A549 (cell line): ENCODE measurements around the gene KRTAP5-5. TPM values are rescaled to one million over a fixed set of nuclear protein-coding genes. Genes with fewer than 3 reads are reported as not detected.
A peak's percentile ranks its signal among the peaks of the same experiment; 100 is the strongest.
"Not testable (repeated sequence)": the region's sequence is repeated elsewhere in the genome, so short reads cannot be mapped to it uniquely, and the experiment has no call there.

Experiments used
- ATAC-seq, 2 experiments: fragments of 200-7000 bp in 1 of 2; fragments of >200 bp in 1 of 2; cut with Nextera tagmentation in 1 of 2; cut with Tn5 transposase in 1 of 2; 3 replicates each; pipeline versions ENCODE4 v1.8.0 to v1.9.1; 2018 to 2020; ENCODE audit warnings: mild to moderate bottlenecking in 1 of 2, moderate library complexity in 1 of 2
- CTCF ChIA-PET: fragments of 300-600 bp; sonication (Branson Sonifier 250); formaldehyde crosslinking; extraction: SDS; loops from one replicate; lab custom pipeline; 2021; ENCODE audit warnings: antibody characterized with exemption, inconsistent platforms; lab: Yijun Ruan, JAX
- POLR2A ChIA-PET: fragments of 350-600 bp; formaldehyde crosslinking; extraction: SDS; loops from one replicate; lab custom pipeline; 2021; ENCODE audit warnings: antibody characterized with exemption, inconsistent platforms; lab: Yijun Ruan, JAX
- DNase-seq, 2 experiments: peaks; one replicate each; pipeline versions ENCODE4 v3.0.0 to v3.0.0-alpha.2; 2011 to 2016; ENCODE audit warnings: low read depth in 1 of 2, low spot score in 1 of 2
- FAIRE-seq: peaks from 2 replicates; lab custom pipeline; 2011; peaks lifted over from hg19 to GRCh38; lab: Jason Lieb, UNC
- H3K27ac ChIP-seq, 2 experiments: fragments of >200 bp; sonication (Bioruptor Twin); formaldehyde crosslinking; 3 replicates each; pipeline ENCODE4 v1.5.1; 2016 to 2017
- H3K4me1 ChIP-seq: fragments of >200 bp; sonication (Bioruptor Twin); formaldehyde crosslinking; 3 replicates; pipeline ENCODE4 v1.6.1; 2016
- H3K4me2 ChIP-seq: fragments of >200 bp; sonication (Bioruptor Twin); formaldehyde crosslinking; 3 replicates; pipeline ENCODE4 v1.6.1; 2016
- H3K4me3 ChIP-seq: fragments of >200 bp; sonication (Bioruptor Twin); formaldehyde crosslinking; 3 replicates; pipeline ENCODE4 v1.5.1; 2016
- H3K9me3 ChIP-seq: fragments of >200 bp; sonication (Bioruptor Twin); formaldehyde crosslinking; 3 replicates; pipeline ENCODE4 v1.6.1; 2016
- BHLHE40 ChIP-seq: IDR thresholded peaks from 2 replicates; pipeline ENCODE4 v1.6.1; 2012; ENCODE audit warnings: low read depth, low read length, inconsistent platforms
- CEBPB ChIP-seq, 2 experiments: fragments of >200 bp in 1 of 2; sonication (Bioruptor Twin) in 1 of 2; formaldehyde crosslinking in 1 of 2; IDR thresholded peaks; 2 replicates each; pipeline ENCODE4 v1.6.1; 2012 to 2016
- CHD4 ChIP-seq: fragments of 200-600 bp; sonication (generic); IDR thresholded peaks from 2 replicates; pipeline ENCODE4 v1.6.1; 2016; ENCODE audit warnings: antibody characterized with exemption, mild to moderate bottlenecking, borderline replicate concordance
- EHF ChIP-seq: fragments of 250-450 bp; sonication (Bioruptor Pico); IDR thresholded peaks from 2 replicates; pipeline ENCODE4 v1.5.0; 2020; ENCODE audit warnings: mild to moderate bottlenecking
- FOSL2 ChIP-seq, 2 experiments: fragments of 450-650 bp in 1 of 2; fragments of >200 bp in 1 of 2; sonication (Bioruptor Twin) in 1 of 2; formaldehyde crosslinking; IDR thresholded peaks; 2 replicates each; pipeline versions ENCODE4 v1.5.0 to v1.6.1; 2016 to 2020; ENCODE audit warnings: mild to moderate bottlenecking in 1 of 2, moderate library complexity in 1 of 2
- GATA3 ChIP-seq: IDR thresholded peaks from 2 replicates; pipeline ENCODE4 v1.6.1; 2012; ENCODE audit warnings: borderline replicate concordance
- HMGXB4 ChIP-seq: fragments of 250-450 bp; sonication (Bioruptor Pico); IDR thresholded peaks from 2 replicates; pipeline ENCODE4 v1.5.0; 2021; ENCODE audit warnings: mild to moderate bottlenecking, moderate library complexity, borderline replicate concordance
- HOXA7 ChIP-seq: fragments of 250-450 bp; sonication (Bioruptor Pico); IDR thresholded peaks from 2 replicates; pipeline ENCODE4 v1.5.0; 2020; ENCODE audit warnings: mild to moderate bottlenecking, moderate library complexity
- JUNB ChIP-seq: fragments of >200 bp; sonication (Bioruptor Twin); formaldehyde crosslinking; IDR thresholded peaks from 2 replicates; pipeline ENCODE4 v1.6.1; 2016
- KDM5A ChIP-seq: fragments of 200-600 bp; sonication (generic); IDR thresholded peaks from 2 replicates; pipeline ENCODE4 v1.6.1; 2016; ENCODE audit warnings: antibody characterized with exemption, mild to moderate bottlenecking
- MAFK ChIP-seq: fragments of 450-650 bp; IDR thresholded peaks from 2 replicates; pipeline ENCODE4 v1.6.1; 2014; ENCODE audit not compliant: partially characterized antibody
- NFE2L2 ChIP-seq: fragments of 150-350 bp; conservative IDR thresholded peaks from 2 replicates; pipeline ENCODE4 v1.6.1; 2014; ENCODE audit warnings: low read length
- NPAS2 ChIP-seq: fragments of 250-450 bp; sonication (Bioruptor Pico); IDR thresholded peaks from 2 replicates; pipeline ENCODE4 v1.8.0; 2022; ENCODE audit warnings: mild to moderate bottlenecking, moderate library complexity, borderline replicate concordance
- PBX3 ChIP-seq: IDR thresholded peaks from 2 replicates; pipeline ENCODE4 v1.6.1; 2012
- PHF8 ChIP-seq: fragments of 200-600 bp; sonication (generic); IDR thresholded peaks from 2 replicates; pipeline ENCODE4 v1.6.1; 2016; ENCODE audit warnings: low read depth, mild to moderate bottlenecking, antibody characterized with exemption, moderate library complexity, borderline replicate concordance
- POLR2A ChIP-seq: IDR thresholded peaks from 2 replicates; pipeline ENCODE4 v1.6.1; 2012; ENCODE audit warnings: mild to moderate bottlenecking, low read length
- RFX5 ChIP-seq: fragments of 450-650 bp; IDR thresholded peaks from 2 replicates; pipeline ENCODE4 v1.7.1; 2014; ENCODE audit warnings: antibody characterized with exemption, mild to moderate bottlenecking, moderate library complexity
- SMC3 ChIP-seq: fragments of >200 bp; sonication (Bioruptor Twin); formaldehyde crosslinking; IDR thresholded peaks from 3 replicates; pipeline ENCODE4 v1.6.1; 2018; ENCODE audit warnings: inconsistent platforms
- SREBF2 ChIP-seq: fragments of 450-650 bp; IDR thresholded peaks from 2 replicates; pipeline ENCODE4 v1.6.1; 2014; ENCODE audit warnings: mild to moderate bottlenecking, moderate library complexity
- TFCP2L1 ChIP-seq: fragments of 250-450 bp; sonication (Bioruptor Pico); IDR thresholded peaks from 2 replicates; pipeline ENCODE4 v1.5.0; 2021; ENCODE audit warnings: mild to moderate bottlenecking
- TP53 ChIP-seq: fragments of 250-450 bp; sonication (Bioruptor Pico); IDR thresholded peaks from 2 replicates; pipeline ENCODE4 v1.5.0; 2021; ENCODE audit warnings: mild to moderate bottlenecking, moderate library complexity
- ZC3H11A ChIP-seq: fragments of 450-650 bp; IDR thresholded peaks from 2 replicates; pipeline ENCODE4 v1.6.1; 2014; ENCODE audit warnings: antibody characterized with exemption, mild to moderate bottlenecking
- WGBS: methylation state at CpG from one replicate; pipeline ENCODE4 v1.1.6; 2017; ENCODE audit errors: missing lambda C conversion rate; 5-methylcytosine and 5-hydroxymethylcytosine counted together
- polyA plus RNA-seq, 4 experiments: library from polyadenylated mRNA; depleted of rRNA in 3 of 4; stranded (reverse); fragments of >200 nt; fragmentation: RNase III in 1 of 4; extraction: RNeasy Plus Mini Kit Qiagen cat#74134 plus additional on column Dnase treatment in 1 of 4; gene quantifications; 2 replicates in 3 of 4; 3 replicates in 1 of 4; pipeline ENCODE4 v1.2.3, GENCODE V29; 2011 to 2017

Gene KRTAP5-5
- polyA plus RNA-seq, 2 of the 4 experiments (the other 2 are of a cell fraction), result not detected

GRCh38 chr11:1586699-1587098 lies 42.9 kb upstream of the KRTAP5-5 start:
- CTCF ChIA-PET, result interaction anchor here (0.7 to 2.5 kb wide), 5 partner anchors 9 to 107 kb away, joined by 3 to 17 read pairs (median 3); no protein-coding TSS in a partner anchor

GRCh38 chr11:1589191-1589963 lies 40.2 kb upstream of the KRTAP5-5 start:
- Histone ChIP-seq H3K4me1 (peaks cover 15% of the 10 kb centered on the region), H3K4me2 (peak overlapping the region; percentile 63)
- POLR2A ChIA-PET; H3K9me3 ChIP-seq; H3K4me3 ChIP-seq; TF ChIP-seq FOSL2 (IDR thresholded peaks at IDR 0.05): not testable (repeated sequence)
- 12% methylated on average over 7 of the region's 10 CpGs for WGBS
- CTCF ChIA-PET, result interaction anchor here (0.6 to 6.0 kb wide), 9 partner anchors 9 to 716 kb away, joined by 3 to 33 read pairs (median 3); no protein-coding TSS in a partner anchor
- peak; percentile 57 to 64 for DNase-seq
- peak; percentile 18 to 52; a peak in 1 of 4 replicates for TF ChIP-seq CEBPB (IDR thresholded peaks at IDR 0.05)
- 0 out of 2 replicates have a peak, but pooled peaks have one; percentile 12 for TF ChIP-seq FOSL2 (CRISPR knock-in tag; IDR thresholded peaks at IDR 0.05)
- TF ChIP-seq, all 56 proteins: peak for 2; not testable (repeated sequence) for 54
- ATAC-seq, result peak; percentile 87 to 93
- not testable (repeated sequence) for FAIRE-seq
- H3K27ac ChIP-seq, result peak overlapping the region in 1 of 2 experiments; percentile 45; a peak in 3 of 6 replicates

More at GRCh38 chr11:1586699-1587098, 42.9 kb upstream of the KRTAP5-5 start:
- Histone ChIP-seq H3K4me3 (no peak overlapping the region), H3K27ac (no peak overlapping the region), H3K9me3 (no peaks in the 10 kb centered on the region), H3K4me2 (no peak overlapping the region), H3K4me1 (peaks cover 15% of the 10 kb centered on the region)
- ATAC-seq (no peak), FAIRE-seq (no peak), DNase-seq (no peak)
- TF ChIP-seq GATA3, result no peak
- TF ChIP-seq NFE2L2, result no peak
- TF ChIP-seq TP53 (CRISPR knock-in tag), result no peak
- POLR2A ChIA-PET, result no interaction called here
- WGBS, result 63% methylated on average over 2 of the region's 2 CpGs

GRCh38 chr11:1589996-1590395 lies 39.6 kb upstream of the KRTAP5-5 start:
- Histone ChIP-seq H3K4me2 (no peak overlapping the region), H3K9me3 (no peaks in the 10 kb centered on the region), H3K4me3 (no peak overlapping the region), H3K27ac (peak overlapping the region in 1 of 2 experiments; percentile 45; a peak in 3 of 6 replicates), H3K4me1 (peaks cover 15% of the 10 kb centered on the region)
- ChIA-PET POLR2A (no interaction called here), CTCF (interaction anchor here (0.6 to 6.0 kb wide), 5 partner anchors 9 to 715 kb away, joined by 3 to 33 read pairs (median 5); no protein-coding TSS in a partner anchor)
- no peak for TF ChIP-seq SREBF2
- TF ChIP-seq FOSL2 (IDR thresholded peaks at IDR 0.05), result no peak
- no peak for TF ChIP-seq FOSL2 (CRISPR knock-in tag; IDR thresholded peaks at IDR 0.05)
- TF ChIP-seq CHD4, result no peak
- no peak for TF ChIP-seq SMC3
- no peak for TF ChIP-seq POLR2A
- TF ChIP-seq PHF8, result no peak
- TF ChIP-seq KDM5A, result no peak
- FAIRE-seq (no peak), ATAC-seq (no peak), DNase-seq (no peak)
- 96% methylated on average over 6 of the region's 6 CpGs for WGBS

GRCh38 chr11:1592628-1593027 lies 36.9 kb upstream of the KRTAP5-5 start:
- no peak overlapping the region for H3K4me3 ChIP-seq
- CTCF ChIA-PET, result interaction anchor here (1.2 to 6.0 kb wide), 5 partner anchors 16 to 46 kb away, joined by 3 to 47 read pairs (median 7); partner anchors contain the start of genes KRTAP5-3 and KRTAP5-5
- no peak for ATAC-seq
- TF ChIP-seq BHLHE40, result no peak
- TF ChIP-seq CEBPB (IDR thresholded peaks at IDR 0.05), result no peak
- no peak for TF ChIP-seq JUNB
- TF ChIP-seq ZC3H11A, result no peak
- no peak for TF ChIP-seq MAFK
- no peak for TF ChIP-seq NPAS2 (CRISPR knock-in tag)
- no peak for TF ChIP-seq HMGXB4 (CRISPR knock-in tag)
- no peak for TF ChIP-seq HOXA7 (CRISPR knock-in tag)
- no peak for TF ChIP-seq TFCP2L1
- TF ChIP-seq PBX3, result no peak
- TF ChIP-seq EHF (CRISPR knock-in tag), result no peak
- no peak for TF ChIP-seq RFX5
- TF ChIP-seq, all 56 proteins: peak for 0
- Histone ChIP-seq H3K27ac (no peak overlapping the region), H3K9me3 (no peaks in the 10 kb centered on the region), H3K4me2 (no peak overlapping the region), H3K4me1 (peaks cover 15% of the 10 kb centered on the region)
- POLR2A ChIA-PET, result no interaction called here
- 81% methylated on average over 9 of the region's 9 CpGs for WGBS
- FAIRE-seq (no peak), DNase-seq (no peak)

- DNase-seq, FAIRE-seq, POLR2A ChIA-PET: not testable (repeated sequence)
Observed at GRCh38 chr11:1595994-1596575, 33.5 kb upstream of the KRTAP5-5 start.

More at GRCh38 chr11:1595994-1596575, 33.5 kb upstream of the KRTAP5-5 start:
- H3K4me3 ChIP-seq, H3K4me2 ChIP-seq, H3K9me3 ChIP-seq, H3K4me1 ChIP-seq, H3K27ac ChIP-seq: not testable (repeated sequence)
- CTCF ChIA-PET, result interaction anchor here (0.7 to 5.8 kb wide), 25 partner anchors 9 to 560 kb away, joined by 3 to 48 read pairs (median 6); partner anchors contain the start of genes KRTAP5-1, KRTAP5-3 and KRTAP5-5
- peak; percentile 55 to 64; a peak in 3 of 6 replicates for ATAC-seq
- WGBS, result 55% methylated on average over 11 of the region's 11 CpGs
